ENCODE data around the gene HBS1L. TPM values are rescaled to one million over a fixed set of nuclear protein-coding genes. Genes with fewer than 3 reads are reported as not detected.

Gene HBS1L
- total and polyA plus RNA-seq, 10 of the 15 experiments (the other 5 are each of a cell fraction or from before 2014, with no cell fraction given), result 58.7 to 142 (median 78.8) TPM

DNA sequence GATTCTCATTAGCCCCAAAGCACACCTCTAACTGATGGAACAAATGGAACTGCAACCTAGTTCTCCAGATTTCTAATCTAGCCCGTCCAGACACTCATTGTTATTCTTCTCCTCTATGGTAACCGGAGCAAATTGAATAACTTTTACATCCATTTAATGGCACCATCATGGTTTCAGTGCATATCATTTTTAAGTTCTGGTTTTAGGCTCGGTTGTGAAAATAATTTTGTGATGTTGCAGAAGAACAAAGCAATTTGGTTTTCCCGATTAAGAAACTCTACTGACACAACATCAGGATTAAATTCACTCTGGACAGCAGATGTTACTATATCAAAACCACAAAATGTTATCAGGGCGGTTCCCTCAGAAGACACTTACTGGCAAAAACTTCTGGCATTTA, 42.5 kb upstream of the HBS1L start (continued):
- TF ChIP-seq HSF1 (IDR thresholded peaks at IDR 0.05; ENCODE audit: low read depth, low read length) (no peak), ETV6 (conservative IDR thresholded peaks at IDR 0.05 in 1 of 2, IDR thresholded peaks at IDR 0.05 in 1 of 2; ENCODE audit: borderline replicate concordance in 1 of 2, low read depth in 1 of 2) (no peak), SIN3A (IDR thresholded peaks at IDR 0.05; ENCODE audit: low read depth, low read length) (no peak), BRCA1 (IDR thresholded peaks at IDR 0.05; ENCODE audit: low read depth, low read length) (no peak)

GRCh38 chr6:135096403-135097130, 41.9 kb upstream of the HBS1L start:
- Histone ChIP-seq H3K9me3 (replicated peaks; ENCODE audit: control insufficient read depth, insufficient read depth, low read length) (no peaks in the 10 kb centered on the region), H3K27me3 (replicated peaks in 1 of 2; ENCODE audit: control insufficient read depth in 2 of 2, insufficient read depth in 2 of 2, low read length in 1 of 2) (no peaks in the 10 kb centered on the region), H3K4me2 (ENCODE audit: control insufficient read depth, insufficient read depth) (no peak overlapping the region), H3K27ac (ENCODE audit: control insufficient read depth, insufficient read depth) (no peak overlapping the region), H2AFZ (ENCODE audit: control insufficient read depth, low read depth, low read length) (no peak overlapping the region), H3K79me2 (ENCODE audit: control insufficient read depth, insufficient read depth, low read length) (no peaks in the 10 kb centered on the region), H3K36me3 (ENCODE audit: control insufficient read depth in 2 of 2, insufficient read depth in 2 of 2, low read length in 1 of 2) (no peaks in the 10 kb centered on the region), H3K4me1 (ENCODE audit: control insufficient read depth, insufficient read depth, low read length) (peaks cover 10% of the 10 kb centered on the region; the same call in 1 of the 2 replicates), H3K4me3 (no peak overlapping the region), H4K20me1 (ENCODE audit: control insufficient read depth, insufficient read depth) (no peaks in the 10 kb centered on the region), H3K9ac (ENCODE audit: control insufficient read depth, insufficient read depth, low read length) (no peak overlapping the region)
- ChIA-PET CTCF (no interaction called here), POLR2A (no interaction called here), SMC1A (ENCODE audit: uncharacterized antibody, unreplicated experiment) (interaction anchor here (0.6 to 3.3 kb wide), 5 partner anchors 7 to 87 kb away, joined by 3 to 19 read pairs (median 6); no protein-coding TSS in a partner anchor), RAD21 (ENCODE audit: unreplicated experiment) (interaction anchor here (0.8 to 1.2 kb wide), 2 partner anchors 10 to 18 kb away, joined by 3 to 4 read pairs; no protein-coding TSS in a partner anchor)
- no peak for ATAC-seq
- DNase-seq (ENCODE audit: low read depth, low spot score), result no peak
- in situ Hi-C loops (cut with MboI) (no loop called here), intact Hi-C loops (cut with micrococcal nuclease; ENCODE audit: unreplicated experiment) (no loop called here)
- TF ChIP-seq MYB (IDR thresholded peaks at IDR 0.05; ENCODE audit: borderline replicate concordance, low read depth, low read length) (no peak), NBN (IDR thresholded peaks at IDR 0.05) (no peak), KAT2A (conservative IDR thresholded peaks at IDR 0.05; ENCODE audit: control insufficient read depth, low read depth, low read length) (no peak), HSF1 (IDR thresholded peaks at IDR 0.05; ENCODE audit: low read depth, low read length) (no peak), RCOR1 (conservative IDR thresholded peaks at IDR 0.05; ENCODE audit: low read depth, low read length) (no peak), HDAC2 (IDR thresholded peaks at IDR 0.05) (no peak), PBX3 (IDR thresholded peaks at IDR 0.05; ENCODE audit: insufficient replicate concordance, low read depth, low read length) (no peak), RB1 (IDR thresholded peaks at IDR 0.05; ENCODE audit: borderline replicate concordance) (no peak), TCF12 (IDR thresholded peaks at IDR 0.05; ENCODE audit: low read depth, low read length) (no peak)
- TF ChIP-seq, protein P1, sequence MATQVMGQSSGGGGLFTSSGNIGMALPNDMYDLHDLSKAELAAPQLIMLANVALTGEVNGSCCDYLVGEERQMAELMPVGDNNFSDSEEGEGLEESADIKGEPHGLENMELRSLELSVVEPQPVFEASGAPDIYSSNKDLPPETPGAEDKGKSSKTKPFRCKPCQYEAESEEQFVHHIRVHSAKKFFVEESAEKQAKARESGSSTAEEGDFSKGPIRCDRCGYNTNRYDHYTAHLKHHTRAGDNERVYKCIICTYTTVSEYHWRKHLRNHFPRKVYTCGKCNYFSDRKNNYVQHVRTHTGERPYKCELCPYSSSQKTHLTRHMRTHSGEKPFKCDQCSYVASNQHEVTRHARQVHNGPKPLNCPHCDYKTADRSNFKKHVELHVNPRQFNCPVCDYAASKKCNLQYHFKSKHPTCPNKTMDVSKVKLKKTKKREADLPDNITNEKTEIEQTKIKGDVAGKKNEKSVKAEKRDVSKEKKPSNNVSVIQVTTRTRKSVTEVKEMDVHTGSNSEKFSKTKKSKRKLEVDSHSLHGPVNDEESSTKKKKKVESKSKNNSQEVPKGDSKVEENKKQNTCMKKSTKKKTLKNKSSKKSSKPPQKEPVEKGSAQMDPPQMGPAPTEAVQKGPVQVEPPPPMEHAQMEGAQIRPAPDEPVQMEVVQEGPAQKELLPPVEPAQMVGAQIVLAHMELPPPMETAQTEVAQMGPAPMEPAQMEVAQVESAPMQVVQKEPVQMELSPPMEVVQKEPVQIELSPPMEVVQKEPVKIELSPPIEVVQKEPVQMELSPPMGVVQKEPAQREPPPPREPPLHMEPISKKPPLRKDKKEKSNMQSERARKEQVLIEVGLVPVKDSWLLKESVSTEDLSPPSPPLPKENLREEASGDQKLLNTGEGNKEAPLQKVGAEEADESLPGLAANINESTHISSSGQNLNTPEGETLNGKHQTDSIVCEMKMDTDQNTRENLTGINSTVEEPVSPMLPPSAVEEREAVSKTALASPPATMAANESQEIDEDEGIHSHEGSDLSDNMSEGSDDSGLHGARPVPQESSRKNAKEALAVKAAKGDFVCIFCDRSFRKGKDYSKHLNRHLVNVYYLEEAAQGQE (IDR thresholded peaks at IDR 0.05; ENCODE audit: low read depth, low read length), result no peak
- BruUV-seq (replicated peaks), result no TSS peak
- 81% methylated on average over 3 of the region's 3 CpGs for WGBS (ENCODE audit: insufficient coverage, insufficient replicate concordance, low lambda C conversion rate, missing lambda C conversion rate)
- no peak for FAIRE-seq

Data from GM12878 (cell line).